ENCODE data around the gene OSER1.

OSER1 gene

GRCh38 chr20:44172572-44172950 lies 38.0 kb downstream of the OSER1 start:
- DNase-seq: no peak

GRCh38 chr20:44171775-44172571 lies 38.6 kb downstream of the OSER1 start:
- DNase-seq: no peak

DNA sequence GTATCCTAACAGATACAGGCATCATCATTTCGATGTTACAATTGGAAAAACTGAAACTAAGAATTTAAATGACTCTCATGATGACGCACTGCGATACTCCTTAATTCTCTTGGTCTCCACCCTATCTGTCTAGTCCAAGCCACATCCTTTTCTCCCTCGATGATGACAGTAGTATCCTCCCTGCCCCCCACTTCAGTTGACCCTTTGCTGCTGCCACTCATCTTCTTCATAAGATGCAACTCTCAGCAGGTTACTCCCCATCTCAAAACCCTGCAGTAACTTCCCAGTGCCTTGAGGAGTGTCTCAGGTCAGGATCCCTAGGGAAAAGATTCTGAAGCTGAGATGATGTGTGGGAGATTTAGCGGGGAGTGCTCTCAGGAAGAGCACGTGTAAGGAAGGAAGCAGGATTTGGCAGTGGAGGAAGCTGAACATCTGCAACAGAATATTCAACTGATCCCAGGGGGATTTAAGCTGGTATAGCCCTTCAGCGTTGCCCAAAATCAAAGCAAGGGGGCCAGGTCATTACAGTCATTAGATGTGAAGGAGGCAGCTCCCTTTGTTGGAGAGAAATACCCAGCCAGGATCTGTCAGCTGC lies 39.7 kb downstream of the OSER1 start:
- DNase-seq: no peak

GRCh38 chr20:44167736-44168135 lies 42.8 kb downstream of the OSER1 start:
- DNase-seq: no peak

GRCh38 chr20:44166477-44166876 lies 44.1 kb downstream of the OSER1 start:
- DNase-seq: no peak

DNA sequence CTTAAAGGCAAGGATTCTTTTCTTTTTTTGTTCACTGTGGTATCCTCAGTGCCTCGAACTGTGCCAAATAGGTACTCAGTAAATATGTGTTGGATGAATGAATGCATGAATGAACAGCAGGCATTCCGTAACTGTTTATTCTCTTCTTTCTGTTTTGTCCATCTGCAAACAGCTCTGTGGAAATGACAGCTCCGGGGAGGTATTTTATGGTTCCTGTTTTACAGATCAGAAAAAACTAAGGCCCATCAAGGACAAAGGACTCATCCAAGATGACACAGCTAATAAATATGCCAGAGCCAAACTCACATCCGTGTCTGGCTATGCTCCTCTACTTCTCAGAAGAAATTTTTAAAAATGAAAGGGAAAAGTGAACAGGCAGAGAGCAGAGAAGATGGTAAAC lies 44.6 kb downstream of the OSER1 start:
- no peak for DNase-seq

DNA sequence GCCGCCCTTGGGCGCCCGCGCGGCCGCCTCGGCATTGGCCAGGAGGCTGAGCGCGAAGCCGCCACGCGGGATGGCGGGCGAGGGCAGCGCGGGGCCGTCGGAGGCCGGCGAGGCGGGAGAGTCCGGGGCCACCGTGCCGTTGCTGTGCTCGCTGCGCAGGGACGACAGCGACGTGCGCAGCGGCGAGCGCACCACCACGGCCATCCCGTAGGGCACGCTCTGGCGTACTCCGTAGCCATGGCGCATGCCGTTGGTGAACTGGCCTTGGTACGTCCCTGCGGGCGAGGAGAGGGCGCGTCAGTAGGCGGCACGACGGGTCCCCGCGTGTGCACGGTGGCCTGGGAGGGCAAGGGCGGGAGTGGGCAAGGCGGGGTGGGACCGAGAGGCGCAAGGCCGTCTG lies 50.4 kb downstream of the OSER1 start:
- no peak for DNase-seq

DNA sequence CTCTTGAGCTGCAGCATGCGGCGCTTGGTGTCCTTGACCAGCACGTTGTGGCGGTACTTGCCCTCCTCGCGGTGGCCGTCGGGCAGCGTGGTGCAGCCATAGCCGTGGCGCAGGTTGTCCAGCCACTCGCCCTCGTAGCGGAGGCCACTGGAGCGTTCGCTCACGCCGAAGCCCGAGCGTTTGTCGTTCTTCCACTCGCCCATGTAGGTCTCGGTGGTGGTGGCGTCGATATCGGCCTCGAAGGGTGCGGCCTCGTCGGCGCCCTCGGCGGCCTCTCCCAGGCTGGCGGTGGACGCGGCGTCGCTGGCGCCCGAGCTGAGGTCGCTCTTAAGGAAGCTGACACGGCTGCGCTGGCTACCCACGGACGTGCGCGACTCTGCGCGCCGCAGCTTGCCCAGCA lies 50.9 kb downstream of the OSER1 start:
- no peak for DNase-seq

GRCh38 chr20:44159125-44159524 lies 51.4 kb downstream of the OSER1 start:
- no peak for DNase-seq

DNA sequence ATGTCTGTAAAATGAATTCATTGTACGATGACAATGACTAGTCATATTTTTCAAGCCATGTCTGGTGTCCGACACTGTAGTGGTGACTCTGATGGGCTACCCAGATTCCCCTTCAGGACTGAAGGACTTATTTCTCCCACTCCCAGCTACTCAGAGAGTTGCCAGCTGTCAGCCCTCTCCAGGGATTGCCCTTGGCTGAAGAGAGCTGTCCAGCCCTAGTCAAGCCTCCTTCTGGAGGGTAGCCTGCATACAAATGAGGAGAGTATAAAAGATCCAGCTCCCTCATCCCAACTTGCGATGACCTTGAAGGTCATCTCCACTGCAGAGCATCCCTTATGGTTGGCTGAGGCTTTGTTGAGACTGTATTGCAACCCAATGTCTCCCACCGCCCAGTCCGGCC lies 53.5 kb downstream of the OSER1 start:
- no peak for DNase-seq

GRCh38 chr20:44154521-44155001 lies 56.0 kb downstream of the OSER1 start:
- no peak for DNase-seq

DNA sequence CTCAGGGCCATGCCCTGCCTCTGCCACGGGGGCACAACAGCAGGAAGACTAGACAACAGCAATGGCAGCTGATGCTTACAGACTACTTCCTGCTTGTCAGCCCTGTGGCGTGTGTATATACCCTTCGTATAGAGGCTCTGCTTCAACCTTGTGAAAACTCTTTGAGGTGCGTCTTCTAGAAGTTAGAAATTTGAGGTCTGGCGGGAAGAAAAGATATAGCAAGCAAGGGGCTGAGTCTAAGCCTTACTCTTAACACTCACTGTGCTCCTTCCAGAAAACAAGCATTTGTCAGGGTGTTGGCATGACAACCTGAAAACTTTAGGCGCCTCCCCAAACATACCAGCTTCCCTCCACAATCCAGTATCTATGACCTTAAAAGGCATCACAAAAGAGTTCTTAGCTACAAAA lies 56.9 kb downstream of the OSER1 start:
- DNase-seq: no peak

GRCh38 chr20:44151621-44152416 lies 58.8 kb downstream of the OSER1 start:
- DNase-seq: no peak

- DNase-seq: no peak
These were observed 64.3 kb downstream of the OSER1 start for GRCh38 chr20:44146272-44146671.

Data from suppressor macrophage treated with lipopolysaccharide for 4 hours (primary cell).